Stomach (tissue), 4 donors: ENCODE results near the gene DBNDD1.

ENCODE experiments used
- POLR2A ChIP-seq, 4 donors: fragments of 450-650 bp; IDR thresholded peaks; one replicate each; pipeline ENCODE4 v1.6.1; 2016; ENCODE audit warnings: antibody characterized with exemption in 4 of 4, control low read depth in 2 of 4, mild to moderate bottlenecking in 1 of 4, moderate library complexity in 1 of 4
- POLR2AphosphoS5 ChIP-seq, 3 donors: sonication (generic); formaldehyde crosslinking; IDR thresholded peaks; one replicate each; pipeline ENCODE4 v1.6.1; 2016; ENCODE audit warnings: antibody characterized with exemption in 3 of 3
- TF ChIP-seq, protein P1 (sequence below), 7 experiments: fragments of 450-650 bp in 4 of 7; fragments of 200-600 bp in 3 of 7; sonication (generic) in 3 of 7; IDR thresholded peaks; one replicate each; pipeline ENCODE4 v1.5.1; 2016 to 2019; ENCODE audit warnings: antibody characterized with exemption in 7 of 7, control low read depth in 2 of 7, mild to moderate bottlenecking in 1 of 7

DNA sequence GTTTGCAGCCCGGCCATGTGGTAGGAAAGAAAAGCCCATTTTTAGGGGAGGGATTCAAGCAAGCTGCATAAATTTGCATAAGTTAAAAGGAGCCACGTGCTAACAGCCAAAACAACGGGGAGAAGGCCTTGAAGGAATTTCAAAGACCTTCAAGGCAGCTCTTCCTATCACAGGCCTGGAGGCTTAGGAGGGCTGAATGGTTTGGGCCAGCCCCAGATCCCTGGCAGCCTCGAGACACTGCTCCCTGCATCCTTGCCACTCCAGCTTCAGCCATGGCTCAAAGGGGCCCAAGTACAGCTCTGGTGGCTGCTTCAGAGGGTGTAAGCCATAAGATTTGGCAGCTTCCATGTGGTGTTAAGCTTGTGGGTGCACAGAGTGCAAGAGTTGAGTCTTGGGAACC lies 35.3 kb upstream of the DBNDD1 start:
- TF ChIP-seq, protein P1, sequence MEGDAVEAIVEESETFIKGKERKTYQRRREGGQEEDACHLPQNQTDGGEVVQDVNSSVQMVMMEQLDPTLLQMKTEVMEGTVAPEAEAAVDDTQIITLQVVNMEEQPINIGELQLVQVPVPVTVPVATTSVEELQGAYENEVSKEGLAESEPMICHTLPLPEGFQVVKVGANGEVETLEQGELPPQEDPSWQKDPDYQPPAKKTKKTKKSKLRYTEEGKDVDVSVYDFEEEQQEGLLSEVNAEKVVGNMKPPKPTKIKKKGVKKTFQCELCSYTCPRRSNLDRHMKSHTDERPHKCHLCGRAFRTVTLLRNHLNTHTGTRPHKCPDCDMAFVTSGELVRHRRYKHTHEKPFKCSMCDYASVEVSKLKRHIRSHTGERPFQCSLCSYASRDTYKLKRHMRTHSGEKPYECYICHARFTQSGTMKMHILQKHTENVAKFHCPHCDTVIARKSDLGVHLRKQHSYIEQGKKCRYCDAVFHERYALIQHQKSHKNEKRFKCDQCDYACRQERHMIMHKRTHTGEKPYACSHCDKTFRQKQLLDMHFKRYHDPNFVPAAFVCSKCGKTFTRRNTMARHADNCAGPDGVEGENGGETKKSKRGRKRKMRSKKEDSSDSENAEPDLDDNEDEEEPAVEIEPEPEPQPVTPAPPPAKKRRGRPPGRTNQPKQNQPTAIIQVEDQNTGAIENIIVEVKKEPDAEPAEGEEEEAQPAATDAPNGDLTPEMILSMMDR (IDR thresholded peaks at IDR 0.05), result no peak
- TF ChIP-seq POLR2A (IDR thresholded peaks at IDR 0.05) (no peak), POLR2AphosphoS5 (IDR thresholded peaks at IDR 0.05) (no peak)
